A549 (cell line): Measurements from ENCODE around the gene CLHC1. TPM values are rescaled to one million over a fixed set of nuclear protein-coding genes. Genes with fewer than 3 reads are reported as not detected.

ENCODE experiments used
- ATAC-seq, 2 experiments: fragments of 200-7000 bp in 1 of 2; fragments of >200 bp in 1 of 2; cut with Nextera tagmentation in 1 of 2; cut with Tn5 transposase in 1 of 2; 3 replicates each; pipeline versions ENCODE4 v1.8.0 to v1.9.1; 2018 to 2020; ENCODE audit warnings: mild to moderate bottlenecking in 1 of 2, moderate library complexity in 1 of 2
- CTCF ChIA-PET: fragments of 300-600 bp; sonication (Branson Sonifier 250); formaldehyde crosslinking; extraction: SDS; loops from one replicate; lab custom pipeline; 2021; ENCODE audit warnings: antibody characterized with exemption, inconsistent platforms; lab: Yijun Ruan, JAX
- POLR2A ChIA-PET: fragments of 350-600 bp; formaldehyde crosslinking; extraction: SDS; loops from one replicate; lab custom pipeline; 2021; ENCODE audit warnings: antibody characterized with exemption, inconsistent platforms; lab: Yijun Ruan, JAX
- DNase-seq, 2 experiments: peaks; one replicate each; pipeline versions ENCODE4 v3.0.0 to v3.0.0-alpha.2; 2011 to 2016; ENCODE audit warnings: low read depth in 1 of 2, low spot score in 1 of 2
- FAIRE-seq: peaks from 2 replicates; lab custom pipeline; 2011; peaks lifted over from hg19 to GRCh38; lab: Jason Lieb, UNC
- H3K27ac ChIP-seq, 2 experiments: fragments of >200 bp; sonication (Bioruptor Twin); formaldehyde crosslinking; 3 replicates each; pipeline ENCODE4 v1.5.1; 2016 to 2017
- H3K4me1 ChIP-seq: fragments of >200 bp; sonication (Bioruptor Twin); formaldehyde crosslinking; 3 replicates; pipeline ENCODE4 v1.6.1; 2016
- H3K4me2 ChIP-seq: fragments of >200 bp; sonication (Bioruptor Twin); formaldehyde crosslinking; 3 replicates; pipeline ENCODE4 v1.6.1; 2016
- H3K4me3 ChIP-seq: fragments of >200 bp; sonication (Bioruptor Twin); formaldehyde crosslinking; 3 replicates; pipeline ENCODE4 v1.5.1; 2016
- H3K9me3 ChIP-seq: fragments of >200 bp; sonication (Bioruptor Twin); formaldehyde crosslinking; 3 replicates; pipeline ENCODE4 v1.6.1; 2016
- CBX2 ChIP-seq: fragments of 200-600 bp; sonication (generic); IDR thresholded peaks from 2 replicates; pipeline ENCODE4 v1.6.1; 2016; ENCODE audit warnings: low read depth, mild to moderate bottlenecking, borderline replicate concordance
- CHD4 ChIP-seq: fragments of 200-600 bp; sonication (generic); IDR thresholded peaks from 2 replicates; pipeline ENCODE4 v1.6.1; 2016; ENCODE audit warnings: antibody characterized with exemption, mild to moderate bottlenecking, borderline replicate concordance
- EHF ChIP-seq: fragments of 250-450 bp; sonication (Bioruptor Pico); IDR thresholded peaks from 2 replicates; pipeline ENCODE4 v1.5.0; 2020; ENCODE audit warnings: mild to moderate bottlenecking
- FOSB ChIP-seq: fragments of 250-450 bp; sonication (Bioruptor Pico); IDR thresholded peaks from 2 replicates; pipeline ENCODE4 v1.5.0; 2020; ENCODE audit warnings: mild to moderate bottlenecking, moderate library complexity
- HEYL ChIP-seq: fragments of 250-450 bp; sonication (Bioruptor Pico); IDR thresholded peaks from 2 replicates; pipeline ENCODE4 v1.8.0; 2021; ENCODE audit warnings: mild to moderate bottlenecking, moderate library complexity
- JUN ChIP-seq, 2 experiments: fragments of >200 bp; sonication (Bioruptor Twin); formaldehyde crosslinking; IDR thresholded peaks; 2 replicates in 1 of 2; 3 replicates in 1 of 2; pipeline ENCODE4 v1.6.1; 2016 to 2017
- NPAS2 ChIP-seq: fragments of 250-450 bp; sonication (Bioruptor Pico); IDR thresholded peaks from 2 replicates; pipeline ENCODE4 v1.8.0; 2022; ENCODE audit warnings: mild to moderate bottlenecking, moderate library complexity, borderline replicate concordance
- RARB ChIP-seq: fragments of 250-450 bp; sonication (Bioruptor Pico); IDR thresholded peaks from 2 replicates; pipeline ENCODE4 v1.8.0; 2021; ENCODE audit warnings: mild to moderate bottlenecking, moderate library complexity
- RFX5 ChIP-seq: fragments of 450-650 bp; IDR thresholded peaks from 2 replicates; pipeline ENCODE4 v1.7.1; 2014; ENCODE audit warnings: antibody characterized with exemption, mild to moderate bottlenecking, moderate library complexity
- TFCP2L1 ChIP-seq: fragments of 250-450 bp; sonication (Bioruptor Pico); IDR thresholded peaks from 2 replicates; pipeline ENCODE4 v1.5.0; 2021; ENCODE audit warnings: mild to moderate bottlenecking
- TP53 ChIP-seq: fragments of 250-450 bp; sonication (Bioruptor Pico); IDR thresholded peaks from 2 replicates; pipeline ENCODE4 v1.5.0; 2021; ENCODE audit warnings: mild to moderate bottlenecking, moderate library complexity
- ZSCAN20 ChIP-seq: fragments of 250-450 bp; sonication (Bioruptor Pico); IDR thresholded peaks from 2 replicates; pipeline ENCODE4 v1.8.0; 2022; ENCODE audit warnings: mild to moderate bottlenecking, moderate library complexity
- WGBS: methylation state at CpG from one replicate; pipeline ENCODE4 v1.1.6; 2017; ENCODE audit errors: missing lambda C conversion rate; 5-methylcytosine and 5-hydroxymethylcytosine counted together
- polyA plus RNA-seq, 4 experiments: library from polyadenylated mRNA; depleted of rRNA in 3 of 4; stranded (reverse); fragments of >200 nt; fragmentation: RNase III in 1 of 4; extraction: RNeasy Plus Mini Kit Qiagen cat#74134 plus additional on column Dnase treatment in 1 of 4; gene quantifications; 2 replicates in 3 of 4; 3 replicates in 1 of 4; pipeline ENCODE4 v1.2.3, GENCODE V29; 2011 to 2017
- TF ChIP-seq, protein P1 (sequence below): fragments of 150-350 bp; IDR thresholded peaks from 2 replicates; pipeline ENCODE4 v1.6.1; 2014; ENCODE audit warnings: low read depth, mild to moderate bottlenecking, low read length
- TF ChIP-seq, protein P2 (sequence below): IDR thresholded peaks from 2 replicates; pipeline ENCODE4 v1.6.1; 2012
- TF ChIP-seq, protein P3 (sequence below): fragments of 200-600 bp; sonication (generic); IDR thresholded peaks from 2 replicates; pipeline ENCODE4 v1.6.1; 2016; ENCODE audit warnings: antibody characterized with exemption, mild to moderate bottlenecking, moderate library complexity
- TF ChIP-seq, protein P4 (sequence below): fragments of >200 bp; sonication (Bioruptor Twin); formaldehyde crosslinking; IDR thresholded peaks from 3 replicates; pipeline ENCODE4 v1.5.1; 2016
- TF ChIP-seq, protein P5 (sequence below): fragments of 450-650 bp; IDR thresholded peaks from 2 replicates; pipeline ENCODE4 v1.6.1; 2014; ENCODE audit warnings: antibody characterized with exemption

CLHC1 gene
- polyA plus RNA-seq, 2 of the 4 experiments (the other 2 are of a cell fraction), result 3.2 to 8.5 TPM

DNA sequence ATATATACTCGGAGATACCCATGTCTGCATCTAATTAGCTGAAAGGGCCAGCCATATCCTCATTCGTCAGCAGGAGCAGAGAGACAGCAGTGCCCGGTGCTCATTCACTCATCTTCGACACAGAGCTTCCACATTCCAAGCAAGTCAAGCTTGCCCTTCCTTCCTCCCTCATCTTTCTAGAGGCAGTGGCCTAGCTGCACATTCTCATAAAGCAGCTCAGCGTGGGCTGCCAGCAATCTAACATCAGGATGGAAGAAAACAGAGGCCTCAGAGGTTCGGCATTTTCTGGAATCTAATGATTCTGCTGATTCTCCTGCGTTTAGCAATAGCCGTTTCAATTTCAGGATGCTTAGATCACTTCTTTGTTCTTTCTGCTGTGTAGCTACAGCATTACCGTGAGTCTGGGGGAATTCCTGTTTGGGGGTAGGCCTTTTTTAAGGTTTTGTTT, 68.8 kb downstream of the CLHC1 start (continued):
- TF ChIP-seq, protein P1, sequence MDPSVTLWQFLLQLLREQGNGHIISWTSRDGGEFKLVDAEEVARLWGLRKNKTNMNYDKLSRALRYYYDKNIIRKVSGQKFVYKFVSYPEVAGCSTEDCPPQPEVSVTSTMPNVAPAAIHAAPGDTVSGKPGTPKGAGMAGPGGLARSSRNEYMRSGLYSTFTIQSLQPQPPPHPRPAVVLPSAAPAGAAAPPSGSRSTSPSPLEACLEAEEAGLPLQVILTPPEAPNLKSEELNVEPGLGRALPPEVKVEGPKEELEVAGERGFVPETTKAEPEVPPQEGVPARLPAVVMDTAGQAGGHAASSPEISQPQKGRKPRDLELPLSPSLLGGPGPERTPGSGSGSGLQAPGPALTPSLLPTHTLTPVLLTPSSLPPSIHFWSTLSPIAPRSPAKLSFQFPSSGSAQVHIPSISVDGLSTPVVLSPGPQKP, result no peak
- no peak for TF ChIP-seq RFX5
- TF ChIP-seq RARB, result no peak

DNA sequence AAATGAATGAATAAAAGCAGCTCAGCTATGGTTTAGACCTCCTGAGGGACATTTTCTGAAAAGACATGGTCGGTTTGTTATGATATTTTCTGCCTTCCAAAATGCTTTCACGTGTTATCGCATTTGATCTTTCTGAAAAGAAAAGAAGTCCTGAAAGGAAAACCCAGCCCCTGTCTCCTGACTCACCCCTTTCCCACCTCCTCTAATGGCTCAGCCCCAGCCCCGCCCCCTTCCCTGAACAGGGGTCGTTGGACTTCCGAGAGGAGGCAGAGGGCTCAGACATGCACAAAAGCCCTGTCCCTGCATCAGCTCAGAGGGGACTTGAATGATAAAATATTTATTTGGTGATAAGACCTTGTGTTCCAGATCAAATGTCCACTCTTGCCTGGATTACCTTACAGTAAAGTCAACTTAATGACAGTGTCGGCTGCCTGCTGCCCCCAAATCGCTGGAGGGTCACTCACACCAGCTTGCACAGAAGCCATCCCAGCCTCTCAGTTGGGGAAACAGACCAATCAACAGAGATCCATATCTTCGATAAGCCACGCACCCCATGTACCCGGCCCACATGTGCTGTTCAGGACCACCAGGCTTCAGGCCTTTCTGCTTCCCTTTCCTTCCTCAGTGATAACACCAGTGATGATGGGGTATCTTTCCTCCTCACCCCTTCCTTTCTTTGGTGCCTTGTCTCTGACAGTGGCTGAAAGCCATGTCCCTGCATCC, 69.6 kb downstream of the CLHC1 start:
- DNase-seq (no peak), FAIRE-seq (no peak), ATAC-seq (no peak)
- TF ChIP-seq ZSCAN20 (no peak), NPAS2 (CRISPR knock-in tag) (no peak), JUN (IDR thresholded peaks at IDR 0.05) (no peak), TP53 (no peak), EHF (CRISPR knock-in tag) (no peak), CHD4 (no peak), FOSB (CRISPR knock-in tag) (no peak), HEYL (CRISPR knock-in tag) (no peak), TFCP2L1 (CRISPR knock-in tag) (no peak), CBX2 (no peak)
- TF ChIP-seq, protein P2, sequence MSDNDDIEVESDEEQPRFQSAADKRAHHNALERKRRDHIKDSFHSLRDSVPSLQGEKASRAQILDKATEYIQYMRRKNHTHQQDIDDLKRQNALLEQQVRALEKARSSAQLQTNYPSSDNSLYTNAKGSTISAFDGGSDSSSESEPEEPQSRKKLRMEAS, result no peak
- TF ChIP-seq, protein P3, sequence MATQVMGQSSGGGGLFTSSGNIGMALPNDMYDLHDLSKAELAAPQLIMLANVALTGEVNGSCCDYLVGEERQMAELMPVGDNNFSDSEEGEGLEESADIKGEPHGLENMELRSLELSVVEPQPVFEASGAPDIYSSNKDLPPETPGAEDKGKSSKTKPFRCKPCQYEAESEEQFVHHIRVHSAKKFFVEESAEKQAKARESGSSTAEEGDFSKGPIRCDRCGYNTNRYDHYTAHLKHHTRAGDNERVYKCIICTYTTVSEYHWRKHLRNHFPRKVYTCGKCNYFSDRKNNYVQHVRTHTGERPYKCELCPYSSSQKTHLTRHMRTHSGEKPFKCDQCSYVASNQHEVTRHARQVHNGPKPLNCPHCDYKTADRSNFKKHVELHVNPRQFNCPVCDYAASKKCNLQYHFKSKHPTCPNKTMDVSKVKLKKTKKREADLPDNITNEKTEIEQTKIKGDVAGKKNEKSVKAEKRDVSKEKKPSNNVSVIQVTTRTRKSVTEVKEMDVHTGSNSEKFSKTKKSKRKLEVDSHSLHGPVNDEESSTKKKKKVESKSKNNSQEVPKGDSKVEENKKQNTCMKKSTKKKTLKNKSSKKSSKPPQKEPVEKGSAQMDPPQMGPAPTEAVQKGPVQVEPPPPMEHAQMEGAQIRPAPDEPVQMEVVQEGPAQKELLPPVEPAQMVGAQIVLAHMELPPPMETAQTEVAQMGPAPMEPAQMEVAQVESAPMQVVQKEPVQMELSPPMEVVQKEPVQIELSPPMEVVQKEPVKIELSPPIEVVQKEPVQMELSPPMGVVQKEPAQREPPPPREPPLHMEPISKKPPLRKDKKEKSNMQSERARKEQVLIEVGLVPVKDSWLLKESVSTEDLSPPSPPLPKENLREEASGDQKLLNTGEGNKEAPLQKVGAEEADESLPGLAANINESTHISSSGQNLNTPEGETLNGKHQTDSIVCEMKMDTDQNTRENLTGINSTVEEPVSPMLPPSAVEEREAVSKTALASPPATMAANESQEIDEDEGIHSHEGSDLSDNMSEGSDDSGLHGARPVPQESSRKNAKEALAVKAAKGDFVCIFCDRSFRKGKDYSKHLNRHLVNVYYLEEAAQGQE, result no peak
- TF ChIP-seq, protein P4, sequence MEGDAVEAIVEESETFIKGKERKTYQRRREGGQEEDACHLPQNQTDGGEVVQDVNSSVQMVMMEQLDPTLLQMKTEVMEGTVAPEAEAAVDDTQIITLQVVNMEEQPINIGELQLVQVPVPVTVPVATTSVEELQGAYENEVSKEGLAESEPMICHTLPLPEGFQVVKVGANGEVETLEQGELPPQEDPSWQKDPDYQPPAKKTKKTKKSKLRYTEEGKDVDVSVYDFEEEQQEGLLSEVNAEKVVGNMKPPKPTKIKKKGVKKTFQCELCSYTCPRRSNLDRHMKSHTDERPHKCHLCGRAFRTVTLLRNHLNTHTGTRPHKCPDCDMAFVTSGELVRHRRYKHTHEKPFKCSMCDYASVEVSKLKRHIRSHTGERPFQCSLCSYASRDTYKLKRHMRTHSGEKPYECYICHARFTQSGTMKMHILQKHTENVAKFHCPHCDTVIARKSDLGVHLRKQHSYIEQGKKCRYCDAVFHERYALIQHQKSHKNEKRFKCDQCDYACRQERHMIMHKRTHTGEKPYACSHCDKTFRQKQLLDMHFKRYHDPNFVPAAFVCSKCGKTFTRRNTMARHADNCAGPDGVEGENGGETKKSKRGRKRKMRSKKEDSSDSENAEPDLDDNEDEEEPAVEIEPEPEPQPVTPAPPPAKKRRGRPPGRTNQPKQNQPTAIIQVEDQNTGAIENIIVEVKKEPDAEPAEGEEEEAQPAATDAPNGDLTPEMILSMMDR, result no peak
- TF ChIP-seq, protein P5, sequence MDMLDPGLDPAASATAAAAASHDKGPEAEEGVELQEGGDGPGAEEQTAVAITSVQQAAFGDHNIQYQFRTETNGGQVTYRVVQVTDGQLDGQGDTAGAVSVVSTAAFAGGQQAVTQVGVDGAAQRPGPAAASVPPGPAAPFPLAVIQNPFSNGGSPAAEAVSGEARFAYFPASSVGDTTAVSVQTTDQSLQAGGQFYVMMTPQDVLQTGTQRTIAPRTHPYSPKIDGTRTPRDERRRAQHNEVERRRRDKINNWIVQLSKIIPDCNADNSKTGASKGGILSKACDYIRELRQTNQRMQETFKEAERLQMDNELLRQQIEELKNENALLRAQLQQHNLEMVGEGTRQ, result no peak
- Histone ChIP-seq H3K9me3 (no peaks in the 10 kb centered on the region), H3K27ac (no peak overlapping the region), H3K4me2 (no peak overlapping the region), H3K4me1 (peaks cover 34% of the 10 kb centered on the region), H3K4me3 (no peak overlapping the region)
- POLR2A ChIA-PET, result interaction anchor here (2.2 kb wide), 1 partner anchor 114 kb away, joined by 5 read pairs; no protein-coding TSS in a partner anchor
- WGBS, result 88% methylated on average over 11 of the region's 11 CpGs
- CTCF ChIA-PET, result interaction anchor here (1.0 to 17.5 kb wide), 8 partner anchors 8 to 263 kb away, joined by 3 to 351 read pairs (median 68); partner anchors contain the start of gene RTN4
